ENCODE data around the gene TSPAN31. TPM values are rescaled to one million over a fixed set of nuclear protein-coding genes. Genes with fewer than 3 reads are reported as not detected.
"Not testable (repeated sequence)": the region's sequence is repeated elsewhere in the genome, so short reads cannot be mapped to it uniquely, and the experiment has no call there.

TSPAN31 gene, protein sequence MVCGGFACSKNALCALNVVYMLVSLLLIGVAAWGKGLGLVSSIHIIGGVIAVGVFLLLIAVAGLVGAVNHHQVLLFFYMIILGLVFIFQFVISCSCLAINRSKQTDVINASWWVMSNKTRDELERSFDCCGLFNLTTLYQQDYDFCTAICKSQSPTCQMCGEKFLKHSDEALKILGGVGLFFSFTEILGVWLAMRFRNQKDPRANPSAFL
- 103 TPM for polyA plus RNA-seq (ENCODE audit: insufficient read length)
- long read RNA-seq, donor 1, transcript TSPAN31-201 (6 exons, 1,849 nt) = major isoform, 28 of 51 reads
- long read RNA-seq, donor 1, partial matches to known transcripts = 22 of 51 reads
- long read RNA-seq, donor 1, other reads (novel, unspliced or antisense) = 0 of 51 reads
- long read RNA-seq, donor 2, transcript TSPAN31-201 (6 exons, 1,849 nt) = major isoform, 21 of 23 reads
- long read RNA-seq, donor 2, partial matches to known transcripts = 0 of 23 reads
- long read RNA-seq, donor 2, other reads (novel, unspliced or antisense) = 0 of 23 reads
- long read RNA-seq, donor 3, transcript TSPAN31-201 (6 exons, 1,849 nt) = major isoform, 10 of 23 reads
- long read RNA-seq, donor 3, partial matches to known transcripts = 12 of 23 reads
- long read RNA-seq, donor 3, other reads (novel, unspliced or antisense) = 0 of 23 reads
- long read RNA-seq, donor 4 = 0 reads
- long read RNA-seq, donor 5, transcript TSPAN31-201 (6 exons, 1,849 nt) = major isoform, 26 of 36 reads
- long read RNA-seq, donor 5, partial matches to known transcripts = 6 of 36 reads
- long read RNA-seq, donor 5, other reads (novel, unspliced or antisense) = 0 of 36 reads
- long read RNA-seq, donor 6, transcript TSPAN31-201 (6 exons, 1,849 nt) = major isoform, 21 of 64 reads
- long read RNA-seq, donor 6, partial matches to known transcripts = 43 of 64 reads
- long read RNA-seq, donor 6, other reads (novel, unspliced or antisense) = 0 of 64 reads
- long read RNA-seq, donor 7, transcript TSPAN31-201 (6 exons, 1,849 nt) = major isoform, 22 of 36 reads
- long read RNA-seq, donor 7, partial matches to known transcripts = 12 of 36 reads
- long read RNA-seq, donor 7, other reads (novel, unspliced or antisense) = 0 of 36 reads
- long read RNA-seq, donor 8, transcript TSPAN31-201 (6 exons, 1,849 nt) = major isoform, 12 of 13 reads
- long read RNA-seq, donor 8, partial matches to known transcripts = 0 of 13 reads
- long read RNA-seq, donor 8, other reads (novel, unspliced or antisense) = 0 of 13 reads

- peak; percentile 98 for DNase-seq
Observed at GRCh38 chr12:57744777-57745484, at the start of gene TSPAN31. Gene TSPAN31, plus strand, starts transcription at chr12:57745039. Its CDS starts 116 bp downstream, at chr12:57745155.

- no peak for DNase-seq
Observed at GRCh38 chr12:57695770-57696432, 48.9 kb upstream of the TSPAN31 start.

- no peak for DNase-seq
Observed at GRCh38 chr12:57697076-57697475, 47.8 kb upstream of the TSPAN31 start.

DNA sequence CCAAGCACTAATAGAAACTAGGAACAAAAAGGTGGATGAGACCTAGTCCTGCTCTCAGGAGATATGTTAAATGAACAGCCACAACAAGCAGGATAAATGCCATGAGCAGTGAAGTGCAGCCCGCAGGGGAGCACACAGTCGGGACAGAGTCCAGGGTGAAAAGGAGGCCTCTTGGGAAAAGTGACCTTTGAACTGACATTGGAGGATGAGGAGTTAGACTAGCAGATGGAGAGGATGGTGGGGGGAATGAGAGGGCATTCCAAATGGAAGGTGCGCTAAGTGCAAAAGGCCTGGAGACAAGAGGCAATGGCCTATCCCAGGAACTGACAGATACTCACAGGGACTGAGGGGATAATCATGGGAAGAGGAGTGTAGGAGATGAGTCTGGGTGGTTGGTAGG, 46.4 kb upstream of the TSPAN31 start:
- DNase-seq = no peak

GRCh38 chr12:57700317-57700716, 44.5 kb upstream of the TSPAN31 start:
- no peak for DNase-seq

- no peak for DNase-seq
Observed at GRCh38 chr12:57707250-57707649, 37.6 kb upstream of the TSPAN31 start.

DNA sequence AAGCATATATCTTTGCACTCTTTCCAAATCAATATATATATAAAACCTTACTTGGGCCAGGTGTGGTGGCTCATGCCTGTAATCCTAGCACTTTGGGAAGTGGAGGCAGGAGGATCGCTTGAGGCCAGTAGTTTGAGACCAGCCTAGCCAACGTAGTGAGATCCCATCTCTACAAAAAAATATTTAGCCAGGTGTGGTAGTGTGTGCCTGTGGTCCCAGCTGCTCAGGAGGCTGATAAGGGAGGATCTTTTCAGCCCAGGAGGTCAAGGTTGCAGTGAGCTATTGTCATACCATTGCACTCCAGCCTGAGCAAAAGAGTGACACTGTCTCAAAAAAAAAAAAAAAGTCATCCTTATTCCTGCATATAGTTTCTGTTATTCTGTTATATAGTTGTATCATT, 36.5 kb upstream of the TSPAN31 start:
- no peak for DNase-seq

DNA sequence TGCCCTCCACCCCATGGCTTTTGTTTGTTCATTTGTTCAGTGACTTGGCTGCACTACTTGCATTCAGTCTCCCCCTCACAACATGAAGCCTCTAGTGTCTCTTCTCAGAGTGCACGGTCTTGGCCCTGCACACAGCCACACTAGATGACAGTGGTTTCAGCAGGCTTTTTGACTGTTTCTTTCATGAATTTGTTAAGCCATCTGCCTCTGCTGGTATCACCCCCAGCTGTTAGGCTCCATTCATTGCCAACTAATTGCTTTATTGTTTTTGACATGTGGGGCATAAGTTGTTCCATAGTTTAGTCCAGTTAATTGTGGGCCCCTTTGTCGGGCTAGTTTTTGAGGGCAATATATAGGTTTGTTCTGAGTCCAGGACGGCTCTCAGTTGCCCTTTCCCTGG, 32.1 kb upstream of the TSPAN31 start:
- DNase-seq = no peak

DNA sequence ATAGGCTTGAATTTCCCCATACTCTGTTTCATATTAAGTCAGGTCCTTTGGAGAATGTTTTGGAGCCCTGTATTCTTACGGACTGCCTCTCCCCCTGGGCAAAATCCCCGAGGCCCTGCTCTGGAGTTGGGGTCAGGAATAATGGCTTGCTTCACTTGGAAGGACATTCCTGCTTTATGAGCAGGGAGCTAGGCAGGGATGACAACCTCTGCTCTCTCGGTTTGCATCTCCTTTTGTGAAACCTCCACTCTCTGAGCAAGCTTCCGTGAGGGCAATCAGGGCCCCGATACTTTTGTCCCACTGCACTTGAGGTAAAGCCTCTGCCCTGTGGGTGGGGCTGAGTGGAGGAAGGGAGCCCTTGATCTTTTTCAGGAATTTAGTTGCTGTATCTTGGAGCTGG, 31.6 kb upstream of the TSPAN31 start:
- no peak for DNase-seq

GRCh38 chr12:57715036-57715748, 29.6 kb upstream of the TSPAN31 start:
- not testable (repeated sequence) for DNase-seq

- no peak for DNase-seq
Observed at GRCh38 chr12:57715786-57716185, 29.1 kb upstream of the TSPAN31 start.

DNA sequence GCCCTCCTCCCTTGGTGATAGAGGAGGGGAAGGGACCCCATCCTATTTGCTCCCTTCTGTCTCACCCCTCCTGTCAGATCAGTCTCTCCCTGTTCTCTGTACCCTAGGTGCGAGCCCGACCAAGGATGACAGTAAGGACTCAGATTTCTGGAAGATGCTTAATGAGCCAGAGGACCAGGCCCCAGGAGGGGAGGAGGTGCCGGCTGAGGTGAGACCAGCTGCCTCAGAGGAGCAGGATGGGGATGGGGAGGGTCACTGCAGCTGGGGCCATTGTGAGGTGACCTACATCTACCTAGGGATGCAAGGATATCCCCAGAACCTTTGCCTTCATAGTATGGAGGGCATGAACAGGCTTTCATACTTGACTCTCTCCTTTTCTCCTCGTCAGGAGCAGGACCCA, 28.5 kb upstream of the TSPAN31 start:
- no peak for DNase-seq

GRCh38 chr12:57717131-57717530, 27.7 kb upstream of the TSPAN31 start:
- no peak for DNase-seq

DNA sequence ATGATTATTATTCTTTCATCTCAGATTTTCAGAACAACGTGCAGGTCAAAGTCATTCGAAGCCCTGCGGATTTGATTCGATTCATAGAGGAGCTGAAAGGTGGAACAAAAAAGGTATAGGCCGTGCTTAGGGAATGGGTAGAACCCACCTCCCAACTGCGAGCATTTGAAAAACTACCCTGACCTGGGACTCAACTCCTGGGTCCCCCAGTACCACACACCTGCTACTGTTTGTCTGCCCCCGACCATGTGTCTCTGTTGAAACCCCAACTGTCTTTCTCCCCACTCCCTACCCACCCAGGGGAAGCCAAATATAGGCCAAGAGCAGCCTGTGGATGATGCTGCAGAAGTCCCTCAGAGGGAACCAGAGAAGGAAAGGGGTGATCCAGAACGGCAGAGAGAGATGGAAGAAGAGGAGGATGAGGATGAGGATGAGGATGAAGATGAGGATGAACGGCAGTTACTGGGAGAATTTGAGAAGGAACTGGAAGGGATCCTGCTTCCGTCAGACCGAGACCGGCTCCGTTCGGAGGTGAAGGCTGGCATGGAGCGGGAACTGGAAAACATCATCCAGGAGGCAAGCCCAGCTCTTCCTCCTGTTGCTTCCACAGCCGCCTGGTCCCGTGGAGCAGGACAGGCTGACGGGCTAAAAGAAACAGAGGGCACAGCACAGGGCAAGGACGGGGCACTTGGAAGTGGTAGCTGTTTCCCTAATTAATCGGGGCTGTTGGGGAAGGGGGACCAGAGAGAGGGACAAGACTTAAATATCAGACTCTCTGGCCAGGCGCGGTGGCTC, 26.8 kb upstream of the TSPAN31 start:
- DNase-seq = no peak

DNA sequence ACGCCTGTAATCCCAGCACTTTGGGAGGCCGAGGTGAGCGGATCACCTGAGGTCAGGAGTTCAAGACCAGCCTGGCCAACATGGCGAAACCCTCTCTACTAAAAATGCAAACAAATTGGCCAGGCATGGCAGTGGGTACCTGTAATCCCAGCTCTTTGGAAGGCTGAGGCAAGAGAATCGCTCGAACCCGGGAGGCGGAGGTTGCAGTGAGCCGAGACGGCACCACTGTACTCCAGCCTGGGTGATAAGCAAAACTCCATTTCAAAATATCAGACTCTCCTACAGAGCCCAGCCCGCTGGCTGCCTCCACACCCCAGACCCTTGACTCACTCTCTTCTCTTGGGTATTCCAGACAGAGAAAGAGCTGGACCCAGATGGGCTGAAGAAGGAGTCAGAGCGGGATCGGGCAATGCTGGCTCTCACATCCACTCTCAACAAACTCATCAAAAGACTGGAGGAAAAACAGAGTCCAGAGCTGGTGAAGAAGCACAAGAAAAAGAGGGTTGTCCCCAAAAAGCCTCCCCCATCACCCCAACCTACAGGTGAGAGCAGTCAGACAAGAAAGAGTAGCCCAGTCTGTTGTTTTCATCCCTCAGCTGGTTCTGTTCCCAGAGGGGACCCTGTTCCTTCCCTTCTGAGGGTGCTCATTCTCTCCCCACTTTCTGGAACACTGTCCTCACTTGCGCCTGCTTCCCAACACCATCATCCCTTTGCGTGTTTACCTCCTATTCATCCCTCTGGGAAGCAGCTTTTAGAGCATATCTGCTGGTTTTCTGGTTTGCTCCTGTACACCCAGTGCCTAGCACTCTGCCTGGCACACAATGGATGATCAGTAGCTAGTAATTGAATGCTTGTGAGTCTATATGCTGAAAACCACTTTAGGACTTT, 26.0 kb upstream of the TSPAN31 start:
- no peak for DNase-seq

DNA sequence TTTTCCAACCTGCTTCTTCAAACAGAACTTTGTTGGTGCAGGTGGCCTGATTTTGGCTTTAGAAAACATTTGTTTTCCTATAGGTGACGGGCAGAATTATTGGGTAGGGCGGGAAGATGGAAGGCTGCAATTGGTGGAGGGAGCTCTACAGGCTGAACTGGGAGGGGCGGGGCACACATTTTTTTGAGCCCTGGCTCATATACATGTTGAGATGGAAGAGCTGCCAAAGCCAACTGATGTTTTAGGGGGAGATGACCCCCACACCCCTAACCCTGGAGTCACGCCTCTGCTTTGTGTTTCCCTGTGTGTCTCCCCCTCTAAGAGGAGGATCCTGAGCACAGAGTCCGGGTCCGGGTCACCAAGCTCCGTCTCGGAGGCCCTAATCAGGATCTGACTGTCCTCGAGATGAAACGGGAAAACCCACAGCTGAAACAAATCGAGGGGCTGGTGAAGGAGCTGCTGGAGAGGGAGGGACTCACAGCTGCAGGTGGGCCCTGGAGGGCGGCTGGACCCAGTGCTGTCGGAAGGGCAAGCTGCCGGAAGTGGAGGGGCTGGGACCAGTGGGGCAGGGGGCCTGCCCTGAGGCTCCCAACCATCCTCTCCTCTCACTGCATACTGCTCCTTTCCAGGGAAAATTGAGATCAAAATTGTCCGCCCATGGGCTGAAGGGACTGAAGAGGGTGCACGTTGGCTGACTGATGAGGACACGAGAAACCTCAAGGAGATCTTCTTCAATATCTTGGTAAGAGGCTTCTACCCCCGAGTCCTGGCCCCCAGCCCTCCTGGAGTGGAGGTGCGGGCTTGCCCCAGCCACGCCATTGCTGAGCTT, 24.8 kb upstream of the TSPAN31 start:
- DNase-seq = no peak
